Measurements from ENCODE around the gene PRPSAP2.
A peak's percentile ranks its signal among the peaks of the same experiment; 100 is the strongest.

Gene PRPSAP2

DNA sequence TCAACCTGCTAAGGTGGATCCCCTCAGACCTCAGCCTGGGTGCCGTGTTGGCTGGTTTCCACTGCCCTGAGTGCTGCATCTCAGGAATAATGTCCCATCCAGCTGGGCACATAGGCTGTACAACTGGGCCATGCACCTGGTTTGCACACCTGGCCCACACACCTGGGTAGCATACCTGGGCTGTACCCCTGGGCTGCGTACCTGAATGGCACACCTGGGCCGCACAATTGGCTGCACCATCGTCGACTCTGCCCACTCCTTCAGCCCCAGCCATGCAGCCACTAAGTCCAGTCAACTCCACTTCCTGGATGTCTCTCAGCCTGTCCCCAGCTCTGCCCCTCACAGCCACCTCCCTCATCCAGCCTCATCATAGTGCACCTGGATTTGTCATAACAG lies 101.9 kb downstream of the PRPSAP2 start:
- Histone ChIP-seq H3K36me3 (ENCODE audit: insufficient read depth, low read depth, low read length) (no peaks in the 10 kb centered on the region), H3K4me1 (ENCODE audit: insufficient read depth, low read length) (no peaks in the 10 kb centered on the region), H3K27me3 (ENCODE audit: insufficient read depth, low read length) (no peaks in the 10 kb centered on the region), H3K9me3 (ENCODE audit: insufficient read depth, low read depth, low read length) (no peaks in the 10 kb centered on the region), H3K27ac (ENCODE audit: low read length) (no peak overlapping the region), H3K4me3 (ENCODE audit: low read length) (no peak overlapping the region), H3K9ac (ENCODE audit: low read depth, low read length) (no peak overlapping the region)

DNA sequence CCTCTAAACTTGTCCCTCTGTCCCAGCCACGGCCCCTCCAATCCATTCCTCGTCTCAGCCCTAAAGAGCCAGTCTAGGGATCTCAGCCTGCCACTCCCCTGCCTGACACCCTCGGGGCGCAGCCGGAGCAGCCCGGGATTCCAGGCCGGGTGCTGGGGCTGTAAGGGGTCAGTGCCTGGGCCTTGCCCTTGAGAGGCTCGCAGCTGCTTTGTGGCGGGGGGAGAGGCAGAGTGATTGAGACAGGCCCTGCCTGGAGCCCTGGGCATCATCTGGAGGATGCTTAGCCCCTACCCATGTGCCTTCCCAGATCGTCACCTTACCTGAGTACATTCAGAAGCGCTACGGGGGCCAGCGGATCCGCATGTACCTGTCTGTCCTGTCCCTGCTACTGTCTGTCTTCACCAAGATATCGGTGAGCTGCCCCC lies 102.3 kb downstream of the PRPSAP2 start:
- H3K9me3 ChIP-seq (ENCODE audit: insufficient read depth, low read depth, low read length): no peaks in the 10 kb centered on the region
- no peaks in the 10 kb centered on the region for H3K36me3 ChIP-seq (ENCODE audit: insufficient read depth, low read depth, low read length)
- no peaks in the 10 kb centered on the region for H3K27me3 ChIP-seq (ENCODE audit: insufficient read depth, low read length)
- no peak overlapping the region for H3K4me3 ChIP-seq (ENCODE audit: low read length)
- H3K4me1 ChIP-seq (ENCODE audit: insufficient read depth, low read length): no peaks in the 10 kb centered on the region
- no peak overlapping the region for H3K27ac ChIP-seq (ENCODE audit: low read length)
- no peak overlapping the region for H3K9ac ChIP-seq (ENCODE audit: low read depth, low read length)

DNA sequence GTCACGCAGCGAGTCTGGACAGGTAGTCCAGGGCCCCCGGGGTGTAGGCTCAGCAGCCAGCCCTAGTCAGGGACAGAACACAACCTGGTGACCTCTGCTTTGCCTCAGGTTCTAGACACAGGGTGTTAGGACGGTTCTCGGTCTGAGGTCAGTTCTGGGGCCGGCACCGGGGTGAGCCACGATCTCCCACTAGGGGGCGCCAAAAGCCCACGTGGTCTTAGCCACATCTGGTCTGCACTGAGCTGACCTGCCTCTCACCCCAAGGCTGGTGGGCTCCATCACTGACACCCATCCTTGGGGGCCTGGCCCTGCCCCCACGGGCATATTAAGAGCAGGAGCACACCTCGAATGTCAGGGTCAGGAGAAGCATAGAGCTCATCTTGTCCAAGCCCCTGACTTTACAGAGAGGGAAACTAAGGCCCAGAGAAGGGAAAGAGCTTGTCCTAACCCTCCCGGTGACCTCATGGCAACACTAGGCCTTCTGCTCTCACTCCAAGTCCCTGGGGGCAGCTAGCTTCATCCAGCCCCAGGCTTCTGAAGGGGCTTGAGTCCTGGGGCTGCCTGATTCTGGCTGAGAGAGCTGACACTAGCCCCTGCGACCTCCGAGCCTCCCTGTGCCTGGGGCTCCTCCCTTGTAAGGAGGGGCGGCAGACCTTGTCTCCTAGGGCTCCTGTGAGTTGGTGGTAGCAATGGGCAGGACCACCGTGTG lies 103.0 kb downstream of the PRPSAP2 start:
- no peaks in the 10 kb centered on the region for H3K4me1 ChIP-seq (ENCODE audit: insufficient read depth, low read length)
- no peaks in the 10 kb centered on the region for H3K27me3 ChIP-seq (ENCODE audit: insufficient read depth, low read length)
- H3K4me3 ChIP-seq (ENCODE audit: low read length): no peak overlapping the region
- no peak overlapping the region for H3K27ac ChIP-seq (ENCODE audit: low read length)
- H3K36me3 ChIP-seq (ENCODE audit: insufficient read depth, low read depth, low read length): no peaks in the 10 kb centered on the region
- H3K9me3 ChIP-seq (ENCODE audit: insufficient read depth, low read depth, low read length): no peaks in the 10 kb centered on the region
- H3K9ac ChIP-seq (ENCODE audit: low read depth, low read length): no peak overlapping the region

DNA sequence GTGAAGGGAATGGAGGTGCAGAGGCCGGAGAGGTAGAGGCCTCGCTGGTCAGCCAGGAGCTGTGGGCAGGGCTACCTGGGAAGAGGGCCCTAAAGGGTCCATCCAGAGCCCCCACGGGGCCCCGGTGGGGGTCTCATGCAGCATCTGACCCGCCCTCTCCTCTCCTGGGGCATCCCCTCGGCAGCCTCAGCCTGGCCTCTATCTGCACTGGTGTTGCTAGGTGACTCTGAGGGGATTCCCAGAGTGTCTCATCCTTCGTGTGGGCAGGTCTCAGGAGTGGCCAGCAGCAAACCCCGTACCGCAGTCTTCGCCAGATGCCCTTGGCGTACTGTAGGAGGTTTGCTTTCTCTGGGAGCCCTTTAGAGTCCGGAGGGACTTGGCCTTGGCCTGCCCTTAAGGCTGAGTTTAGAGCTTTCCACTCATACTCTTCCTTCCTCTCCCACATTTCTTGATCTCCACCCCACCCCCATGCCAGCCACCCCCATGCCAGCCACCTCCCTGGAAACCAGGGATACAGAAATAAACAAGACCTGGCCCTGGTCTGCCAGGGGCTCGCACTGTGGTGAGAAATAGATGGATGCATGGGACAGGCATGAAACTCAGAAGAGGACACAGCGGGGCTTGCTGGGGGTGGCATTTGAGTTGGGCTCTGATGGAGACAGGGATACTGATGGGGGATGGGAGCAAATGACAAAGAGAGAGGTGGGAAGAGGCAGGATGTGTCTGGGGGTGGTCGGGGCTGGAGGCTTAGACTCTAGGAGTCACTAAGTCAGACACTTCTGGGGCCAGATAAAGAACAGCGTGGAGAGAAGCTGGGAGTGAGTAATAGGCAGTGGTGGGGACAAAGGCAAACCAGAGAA lies 103.9 kb downstream of the PRPSAP2 start:
- H3K9me3 ChIP-seq (ENCODE audit: insufficient read depth, low read depth, low read length): no peaks in the 10 kb centered on the region
- no peak overlapping the region for H3K27ac ChIP-seq (ENCODE audit: low read length)
- H3K36me3 ChIP-seq (ENCODE audit: insufficient read depth, low read depth, low read length): no peaks in the 10 kb centered on the region
- H3K9ac ChIP-seq (ENCODE audit: low read depth, low read length): no peak overlapping the region
- H3K27me3 ChIP-seq (ENCODE audit: insufficient read depth, low read length): no peaks in the 10 kb centered on the region
- H3K4me1 ChIP-seq (ENCODE audit: insufficient read depth, low read length): peaks cover under 1% of the 10 kb centered on the region; the same call in 1 of the 2 replicates
- no peak overlapping the region for H3K4me3 ChIP-seq (ENCODE audit: low read length)

DNA sequence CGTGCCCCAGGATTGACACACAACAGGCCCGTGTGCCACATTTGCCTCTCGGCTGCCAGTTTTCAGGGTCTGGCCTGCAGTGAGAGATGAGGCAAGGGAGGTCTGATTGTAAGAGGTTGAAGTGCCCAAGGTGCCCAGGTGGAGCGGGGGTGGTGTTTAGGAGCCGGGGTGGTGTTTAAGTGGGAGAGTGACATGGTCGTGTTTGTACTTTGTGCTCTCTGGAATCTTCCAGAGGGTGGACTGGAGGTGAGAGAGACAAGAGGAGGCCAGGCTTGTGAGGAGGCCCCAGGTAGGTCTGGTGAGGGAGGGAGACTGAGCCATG lies 104.5 kb downstream of the PRPSAP2 start:
- H3K9ac ChIP-seq (ENCODE audit: low read depth, low read length): no peak overlapping the region
- no peaks in the 10 kb centered on the region for H3K9me3 ChIP-seq (ENCODE audit: insufficient read depth, low read depth, low read length)
- H3K36me3 ChIP-seq (ENCODE audit: insufficient read depth, low read depth, low read length): no peaks in the 10 kb centered on the region
- peaks cover 6% of the 10 kb centered on the region; the same call in 1 of the 2 replicates for H3K4me1 ChIP-seq (ENCODE audit: insufficient read depth, low read length)
- no peak overlapping the region for H3K4me3 ChIP-seq (ENCODE audit: low read length)
- no peak overlapping the region for H3K27ac ChIP-seq (ENCODE audit: low read length)
- H3K27me3 ChIP-seq (ENCODE audit: insufficient read depth, low read length): no peaks in the 10 kb centered on the region

DNA sequence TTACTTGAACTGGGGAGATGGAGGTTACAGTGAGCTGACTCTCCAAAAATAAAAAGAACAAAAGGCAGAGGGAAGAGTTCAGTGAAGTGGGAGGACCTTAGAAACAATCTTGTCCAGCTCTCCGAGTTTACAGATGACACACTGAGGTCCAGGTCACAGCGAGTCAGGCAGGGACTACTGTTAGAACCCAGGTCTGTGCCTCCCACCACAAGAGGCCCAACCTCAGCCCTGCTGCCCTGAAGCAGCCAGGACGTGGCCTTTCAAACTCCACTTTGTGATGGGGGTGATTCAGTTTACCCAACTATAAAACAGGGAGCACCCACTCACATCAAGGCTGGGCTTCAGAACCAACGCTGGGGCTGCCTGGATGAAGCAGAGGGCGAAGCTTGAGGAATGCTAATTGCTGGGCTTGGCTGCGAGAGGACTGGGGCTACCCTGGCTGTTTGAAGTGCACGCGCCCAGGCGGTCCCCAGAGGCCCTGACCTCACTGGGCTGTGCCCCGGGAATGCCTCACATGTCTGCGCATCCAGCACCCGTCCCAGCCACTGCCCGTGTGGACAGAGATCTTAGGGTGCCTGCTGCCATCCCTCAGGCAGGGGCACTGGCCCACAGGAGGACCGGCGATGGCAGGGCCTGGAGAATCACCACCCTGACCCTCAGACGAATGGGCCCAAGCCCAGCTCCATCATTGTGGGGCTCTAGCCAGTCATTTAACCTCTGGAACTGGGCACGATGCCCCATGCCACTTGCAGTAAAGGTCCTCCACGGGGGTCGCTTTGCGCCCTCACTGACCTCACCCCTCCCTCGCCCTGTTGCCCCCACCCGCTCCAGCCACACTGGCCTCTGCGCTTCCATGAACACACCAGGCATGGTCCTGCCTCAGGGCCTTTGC lies 105.4 kb downstream of the PRPSAP2 start:
- no peaks in the 10 kb centered on the region for H3K27me3 ChIP-seq (ENCODE audit: insufficient read depth, low read length)
- no peak overlapping the region for H3K27ac ChIP-seq (ENCODE audit: low read length)
- no peaks in the 10 kb centered on the region for H3K9me3 ChIP-seq (ENCODE audit: insufficient read depth, low read depth, low read length)
- H3K4me3 ChIP-seq (ENCODE audit: low read length): no peak overlapping the region
- no peak overlapping the region for H3K9ac ChIP-seq (ENCODE audit: low read depth, low read length)
- H3K36me3 ChIP-seq (ENCODE audit: insufficient read depth, low read depth, low read length): no peaks in the 10 kb centered on the region
- peaks cover 14% of the 10 kb centered on the region; the same call in 1 of the 2 replicates for H3K4me1 ChIP-seq (ENCODE audit: insufficient read depth, low read length)

DNA sequence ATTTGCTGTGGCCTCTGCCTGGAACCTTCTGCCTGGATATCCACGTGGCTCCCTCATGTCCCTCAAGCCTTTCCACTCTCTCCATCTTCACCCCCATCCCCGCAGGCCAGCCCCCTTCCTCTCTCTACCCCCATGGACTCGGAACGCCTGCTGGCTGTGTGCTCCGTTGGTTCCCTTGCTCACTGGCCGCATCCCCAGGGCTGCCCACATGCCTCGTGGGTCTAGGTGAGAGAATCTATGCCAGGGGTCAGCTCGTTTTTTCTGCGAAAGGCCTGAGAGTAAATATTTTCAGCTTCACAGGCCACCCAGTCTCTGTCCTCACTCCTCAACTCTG lies 106.1 kb downstream of the PRPSAP2 start:
- H3K4me3 ChIP-seq (ENCODE audit: low read length): no peak overlapping the region
- no peak overlapping the region for H3K9ac ChIP-seq (ENCODE audit: low read depth, low read length)
- peaks cover 16% of the 10 kb centered on the region; the same call in 1 of the 2 replicates for H3K4me1 ChIP-seq (ENCODE audit: insufficient read depth, low read length)
- H3K27me3 ChIP-seq (ENCODE audit: insufficient read depth, low read length): no peaks in the 10 kb centered on the region
- no peaks in the 10 kb centered on the region for H3K36me3 ChIP-seq (ENCODE audit: insufficient read depth, low read depth, low read length)
- H3K9me3 ChIP-seq (ENCODE audit: insufficient read depth, low read depth, low read length): no peaks in the 10 kb centered on the region
- no peak overlapping the region for H3K27ac ChIP-seq (ENCODE audit: low read length)

DNA sequence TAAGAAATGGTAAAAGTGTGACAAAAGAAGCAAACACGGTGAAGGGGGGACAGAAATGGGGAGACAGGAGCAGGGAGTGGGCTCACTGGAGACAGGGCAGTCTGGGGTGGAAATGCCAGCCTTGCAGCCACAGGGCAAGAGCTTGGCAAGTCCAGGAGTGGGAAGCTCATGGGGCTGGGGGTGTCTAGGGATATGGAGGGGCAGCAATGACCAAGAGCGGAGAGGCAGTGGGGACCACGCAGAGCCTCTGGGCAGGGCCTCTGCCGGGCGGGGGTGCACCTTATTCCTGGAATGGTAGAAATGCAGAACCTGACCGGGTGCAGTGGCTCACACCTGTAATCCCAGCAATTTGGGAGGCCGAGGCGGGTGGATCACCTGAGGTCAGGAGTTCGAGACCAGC lies 106.6 kb downstream of the PRPSAP2 start:
- peaks cover 16% of the 10 kb centered on the region; the same call in 1 of the 2 replicates for H3K4me1 ChIP-seq (ENCODE audit: insufficient read depth, low read length)

DNA sequence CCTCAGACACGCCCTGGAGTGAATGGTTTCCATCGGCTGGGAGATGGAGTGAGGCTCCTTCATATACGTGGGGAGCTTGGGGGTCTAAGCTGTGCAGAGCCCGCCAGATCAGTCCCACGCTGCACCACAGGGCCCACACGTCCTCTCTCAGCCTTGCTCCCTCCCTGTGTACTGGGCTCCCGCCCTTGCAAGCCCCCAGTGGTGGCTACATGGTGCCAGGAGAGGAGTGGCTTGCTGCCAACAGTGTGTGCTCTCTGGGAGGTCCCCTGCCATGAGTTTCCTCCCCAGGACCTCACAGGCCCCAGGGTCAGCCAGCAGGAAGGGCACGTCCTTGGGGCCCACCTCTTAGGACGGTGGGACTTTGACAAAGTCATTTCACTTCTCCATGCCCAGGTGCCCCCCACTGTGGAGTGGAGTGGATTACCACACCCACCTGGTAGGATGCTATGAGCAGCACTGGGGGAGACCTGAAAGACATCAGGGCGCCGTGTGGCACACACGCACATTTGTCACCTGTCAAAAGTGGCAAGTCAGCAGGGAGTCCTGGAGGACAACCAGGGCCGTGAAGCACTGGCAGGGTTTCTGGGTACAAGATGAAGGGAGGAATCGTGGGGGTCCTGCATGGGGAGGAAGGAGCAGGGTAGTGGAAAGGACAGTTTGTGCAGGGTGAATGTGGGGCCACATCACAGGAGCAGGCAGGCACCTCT lies 107.8 kb downstream of the PRPSAP2 start:
- Histone ChIP-seq H3K4me3 (ENCODE audit: low read length) (no peak overlapping the region), H3K27ac (ENCODE audit: low read length) (no peak overlapping the region), H3K27me3 (ENCODE audit: insufficient read depth, low read length) (no peaks in the 10 kb centered on the region), H3K9me3 (ENCODE audit: insufficient read depth, low read depth, low read length) (no peaks in the 10 kb centered on the region), H3K9ac (ENCODE audit: low read depth, low read length) (no peak overlapping the region), H3K4me1 (ENCODE audit: insufficient read depth, low read length) (peaks cover 16% of the 10 kb centered on the region; the same call in 1 of the 2 replicates), H3K36me3 (ENCODE audit: insufficient read depth, low read depth, low read length) (peaks cover under 1% of the 10 kb centered on the region; the same call in 1 of the 2 replicates)

More for the DNA sequence above, 106.6 kb downstream of the PRPSAP2 start:
- Histone ChIP-seq H3K9ac (ENCODE audit: low read depth, low read length) (no peak overlapping the region), H3K27me3 (ENCODE audit: insufficient read depth, low read length) (no peaks in the 10 kb centered on the region), H3K9me3 (ENCODE audit: insufficient read depth, low read depth, low read length) (no peaks in the 10 kb centered on the region), H3K27ac (ENCODE audit: low read length) (no peak overlapping the region), H3K36me3 (ENCODE audit: insufficient read depth, low read depth, low read length) (no peaks in the 10 kb centered on the region), H3K4me3 (ENCODE audit: low read length) (no peak overlapping the region)

DNA sequence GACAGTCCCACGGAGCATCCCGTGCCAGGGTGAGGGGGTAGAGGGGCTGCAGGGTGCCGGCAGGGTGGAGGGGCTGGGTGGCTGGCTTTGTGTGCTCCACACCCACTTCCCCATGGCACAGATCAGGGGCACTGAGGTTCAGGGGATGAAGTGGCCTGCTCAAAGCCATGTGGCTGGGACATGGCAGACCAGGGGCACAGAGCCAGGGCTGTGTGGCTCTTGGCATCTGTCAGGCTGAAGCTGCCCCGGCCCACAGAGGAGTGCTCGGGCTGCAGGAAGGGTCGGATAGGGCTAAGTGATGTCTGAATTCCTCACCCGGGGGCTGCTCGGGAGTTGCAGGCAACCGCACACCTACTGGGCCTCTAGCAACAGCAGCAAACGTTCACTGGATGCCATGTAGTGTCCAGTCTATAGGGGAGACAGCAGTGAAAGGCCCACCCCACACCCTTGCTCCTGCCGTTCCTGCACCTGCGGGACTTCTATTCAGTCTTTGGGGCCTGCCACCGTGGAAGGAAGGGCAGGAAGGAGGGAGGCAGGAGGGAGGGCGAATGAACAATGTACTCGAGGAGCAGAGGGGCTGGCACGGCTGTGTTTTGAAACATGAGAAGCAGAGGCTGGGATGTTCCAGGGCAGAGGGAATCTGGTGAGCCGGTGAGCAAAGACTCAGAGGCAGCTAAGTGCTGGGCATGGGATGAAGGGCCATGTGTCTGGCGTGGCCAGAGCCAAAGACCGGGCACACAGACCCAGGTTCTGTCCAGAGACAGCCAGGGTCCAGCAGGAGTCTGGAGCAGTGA lies 109.1 kb downstream of the PRPSAP2 start:
- Histone ChIP-seq H3K36me3 (ENCODE audit: insufficient read depth, low read depth, low read length) (peaks cover 14% of the 10 kb centered on the region), H3K9me3 (ENCODE audit: insufficient read depth, low read depth, low read length) (no peaks in the 10 kb centered on the region), H3K4me1 (ENCODE audit: insufficient read depth, low read length) (peaks cover 16% of the 10 kb centered on the region; the same call in 1 of the 2 replicates), H3K27me3 (ENCODE audit: insufficient read depth, low read length) (no peaks in the 10 kb centered on the region), H3K4me3 (ENCODE audit: low read length) (no peak overlapping the region), H3K9ac (ENCODE audit: low read depth, low read length) (peak overlapping the region; percentile 58; the same call in 1 of the 2 replicates), H3K27ac (ENCODE audit: low read length) (no peak overlapping the region)

All from iPS-20b (cell line).